HG03097 (cell line): ENCODE results near the gene JAK2.

Experiments
- ATAC-seq: cut with Tn5 transposase; IDR thresholded peaks from one replicate; pipeline ENCODE4 v1.9.1; 2021; ENCODE audit not compliant: unreplicated experiment, low FRiP score

JAK2 gene

GRCh38 chr9:5113994-5114748 is 129.1 kb downstream of the JAK2 start:
- no peak for ATAC-seq

- no peak for ATAC-seq
These were observed 137.0 kb downstream of the JAK2 start for GRCh38 chr9:5122116-5122515.

GRCh38 chr9:5122516-5122915 is 137.4 kb downstream of the JAK2 start:
- no peak for ATAC-seq

- no peak for ATAC-seq
These were observed 155.1 kb downstream of the JAK2 start for GRCh38 chr9:5140151-5140550.

GRCh38 chr9:5144217-5144616 is 159.1 kb downstream of the JAK2 start:
- ATAC-seq = no peak

- ATAC-seq = no peak
These were observed 161.2 kb downstream of the JAK2 start for GRCh38 chr9:5146241-5146640.
